K562 (cell line): ENCODE measurements around the gene C1orf116. TPM values are rescaled to one million over a fixed set of nuclear protein-coding genes. Genes with fewer than 3 reads are reported as not detected.
A peak's percentile ranks its signal among the peaks of the same experiment; 100 is the strongest.

ENCODE experiments used
- CBFA2T3 ChIP-seq: fragments of 450-650 bp; IDR thresholded peaks from 2 replicates; pipeline ENCODE4 v1.6.1; 2017
- CEBPB ChIP-seq: fragments of 450-650 bp; IDR thresholded peaks from 2 replicates; pipeline ENCODE4 v1.6.1; 2016; ENCODE audit warnings: missing genetic modification characterization, missing compliant biosample characterization
- GATAD2B ChIP-seq: fragments of 450-650 bp; IDR thresholded peaks from 2 replicates; pipeline ENCODE4 v1.6.1; 2017; ENCODE audit warnings: mild to moderate bottlenecking, borderline replicate concordance
- PML ChIP-seq: IDR thresholded peaks from 2 replicates; pipeline ENCODE4 v1.6.1; 2012; ENCODE audit warnings: low read length, inconsistent platforms
- POLR2AphosphoS2 ChIP-seq: IDR thresholded peaks from 2 replicates; pipeline ENCODE4 v1.6.1; 2012; ENCODE audit warnings: low read length, improper control_type of control experiment
- SMC3 ChIP-seq: conservative IDR thresholded peaks from 2 replicates; pipeline ENCODE4 v1.6.1; 2011; ENCODE audit warnings: low read depth, low read length, improper control_type of control experiment; ENCODE audit not compliant: insufficient read depth
- TFE3 ChIP-seq: fragments of 450-650 bp; formaldehyde crosslinking; IDR thresholded peaks from 2 replicates; pipeline ENCODE4 v1.4.0; 2020; ENCODE audit warnings: mild to moderate bottlenecking, mixed read lengths
- ZBTB40 ChIP-seq, 2 experiments: fragments of 450-650 bp in 1 of 2; sonication (generic) in 1 of 2; formaldehyde crosslinking in 1 of 2; IDR thresholded peaks; 2 replicates each; pipeline versions ENCODE4 v1.7.1 to v1.9.0; 2016 to 2022; ENCODE audit warnings: inconsistent platforms in 1 of 2, mild to moderate bottlenecking in 1 of 2, missing genetic modification reagents in 1 of 2
- polyA plus RNA-seq, 8 experiments: library from polyadenylated mRNA; depleted of rRNA in 4 of 8; stranded (reverse) in 5 of 8; unstranded in 3 of 8; fragments of >200 nt; fragmentation: Nextera tagmentation in 2 of 8; fragmentation: Illumina TruSeq in 1 of 8; extraction: Ambion mirVana in 2 of 8; extraction: Trizol in 1 of 8; gene quantifications; 2 replicates each; pipeline versions ENCODE4 v1.2.1 to v1.2.3, GENCODE V29; 2011 to 2014; ENCODE audit warnings: inconsistent platforms in 1 of 8, missing spikeins in 1 of 8
- total RNA-seq, 7 experiments: library from RNA; depleted of rRNA in 6 of 7; stranded (reverse); fragments of >200 nt in 6 of 7; fragmentation: Illumina TruSeq in 2 of 7; extraction: Trizol in 2 of 7; gene quantifications; 2 replicates each; pipeline versions ENCODE4 v1.2.1 to v1.2.3, GENCODE V29; 2011 to 2021; ENCODE audit warnings: low replicate concordance in 1 of 7
- TF ChIP-seq, protein P1 (sequence below): sonication (generic); formaldehyde crosslinking; IDR thresholded peaks from 2 replicates; pipeline ENCODE4 v1.8.1; 2023; ENCODE audit warnings: mild to moderate bottlenecking, missing genetic modification reagents

The C1orf116 gene
- total and polyA plus RNA-seq, 9 of the 15 experiments (the other 6 are each of a cell fraction or from before 2014, with no cell fraction given), result 0.62 to 3.0 (median 0.95) TPM

DNA sequence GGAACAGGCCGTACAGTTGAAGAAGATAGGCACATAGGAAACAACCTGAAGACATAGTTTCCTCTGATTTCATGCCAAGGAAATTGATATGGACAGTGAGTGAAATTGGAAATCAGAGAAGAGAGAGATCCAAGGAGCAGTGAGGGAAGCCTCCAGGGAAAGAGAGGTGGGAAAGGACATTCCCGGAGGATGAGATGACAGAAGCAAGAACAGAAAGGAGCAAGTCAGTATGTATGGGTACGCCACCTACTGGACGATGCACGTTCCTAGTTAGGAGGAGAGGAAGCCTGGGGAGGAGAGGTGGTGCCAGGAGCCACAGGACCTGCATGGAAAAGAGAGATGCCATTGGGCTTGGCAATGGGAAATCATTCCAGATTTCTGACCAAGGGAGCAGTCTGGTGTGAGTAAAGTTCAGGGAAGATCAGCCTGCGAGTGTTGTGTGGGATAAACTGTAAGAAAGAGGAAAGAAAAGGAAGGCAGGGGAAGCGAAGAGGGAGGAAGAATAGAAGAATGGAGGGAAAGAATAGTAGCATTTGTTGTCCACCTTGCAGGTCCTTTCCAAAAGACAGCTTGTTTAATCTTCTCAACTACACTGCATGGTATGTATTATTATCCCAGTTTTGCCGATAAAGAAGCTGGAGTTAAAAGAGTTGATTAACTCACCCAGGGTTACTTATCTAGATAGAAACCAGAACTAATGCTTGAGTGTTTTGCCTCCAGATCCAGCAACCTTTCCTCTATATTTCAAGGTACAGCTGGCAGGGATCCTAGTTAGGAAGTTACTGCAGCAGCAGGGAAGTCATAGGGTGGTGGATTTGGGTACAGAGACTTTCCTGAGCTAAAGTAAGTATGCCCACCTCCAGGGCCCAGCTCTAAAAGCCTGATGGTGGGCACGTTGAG, 27.4 kb downstream of the C1orf116 start (continued):
- TF ChIP-seq TFE3 (CRISPR knock-in tag) (no peak), GATAD2B (no peak), SMC3 (peak; percentile 52; the same call in 1 of the 2 replicates), CEBPB (tag) (no peak), PML (no peak), ZBTB40 (IDR thresholded peaks at IDR 0.05) (no peak), ZBTB40 (CRISPR knock-in tag; IDR thresholded peaks at IDR 0.05) (no peak), CBFA2T3 (no peak), POLR2AphosphoS2 (no peak)
- TF ChIP-seq, protein P1, sequence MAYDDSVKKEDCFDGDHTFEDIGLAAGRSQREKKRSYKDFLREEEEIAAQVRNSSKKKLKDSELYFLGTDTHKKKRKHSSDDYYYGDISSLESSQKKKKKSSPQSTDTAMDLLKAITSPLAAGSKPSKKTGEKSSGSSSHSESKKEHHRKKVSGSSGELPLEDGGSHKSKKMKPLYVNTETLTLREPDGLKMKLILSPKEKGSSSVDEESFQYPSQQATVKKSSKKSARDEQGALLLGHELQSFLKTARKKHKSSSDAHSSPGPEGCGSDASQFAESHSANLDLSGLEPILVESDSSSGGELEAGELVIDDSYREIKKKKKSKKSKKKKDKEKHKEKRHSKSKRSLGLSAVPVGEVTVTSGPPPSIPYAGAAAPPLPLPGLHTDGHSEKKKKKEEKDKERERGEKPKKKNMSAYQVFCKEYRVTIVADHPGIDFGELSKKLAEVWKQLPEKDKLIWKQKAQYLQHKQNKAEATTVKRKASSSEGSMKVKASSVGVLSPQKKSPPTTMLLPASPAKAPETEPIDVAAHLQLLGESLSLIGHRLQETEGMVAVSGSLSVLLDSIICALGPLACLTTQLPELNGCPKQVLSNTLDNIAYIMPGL (CRISPR knock-in tag), result no peak
